Activated effector memory CD4-positive, alpha-beta T cell treated with anti-CD3 and anti-CD28 coated beads, Interleukin-2, amount 50 U/mL, for 16 hours (primary cell): ENCODE results near the gene COX7B2.

Source experiments
- DNase-seq: peaks from one replicate; pipeline ENCODE4 v3.0.0-alpha.2; 2020

The COX7B2 gene

GRCh38 chr4:46909078-46909477, at the start of gene COX7B2:
COX7B2 (minus strand) TSS chr4:46909245; CDS start chr4:46735192, 174,053 bp downstream.
- DNase-seq, result no peak

- DNase-seq, result no peak
Measured at GRCh38 chr4:46956451-46956850, 47.4 kb upstream of the COX7B2 start.

- no peak for DNase-seq
Measured at GRCh38 chr4:46955601-46956000, 46.6 kb upstream of the COX7B2 start.

- DNase-seq, result no peak
Measured at GRCh38 chr4:46954643-46955042, 45.6 kb upstream of the COX7B2 start.

GRCh38 chr4:46953564-46953963, 44.5 kb upstream of the COX7B2 start:
- no peak for DNase-seq

- DNase-seq, result no peak
Measured at GRCh38 chr4:46952451-46952850, 43.4 kb upstream of the COX7B2 start.

- no peak for DNase-seq
Measured at GRCh38 chr4:46950826-46951225, 41.8 kb upstream of the COX7B2 start.

GRCh38 chr4:46949822-46950221, 40.8 kb upstream of the COX7B2 start:
- no peak for DNase-seq

GRCh38 chr4:46947541-46947940, 38.5 kb upstream of the COX7B2 start:
- no peak for DNase-seq

GRCh38 chr4:46946919-46947536, 38.0 kb upstream of the COX7B2 start:
- no peak for DNase-seq

GRCh38 chr4:46945062-46945461, 36.0 kb upstream of the COX7B2 start:
- no peak for DNase-seq

- DNase-seq, result no peak
Measured at GRCh38 chr4:46944345-46944744, 35.3 kb upstream of the COX7B2 start.

- DNase-seq, result no peak
Measured at GRCh38 chr4:46937493-46937892, 28.4 kb upstream of the COX7B2 start.

GRCh38 chr4:46934726-46935125, 25.7 kb upstream of the COX7B2 start:
- DNase-seq, result no peak

GRCh38 chr4:46933686-46934085, 24.6 kb upstream of the COX7B2 start:
- no peak for DNase-seq

- no peak for DNase-seq
Measured at GRCh38 chr4:46931981-46932380, 22.9 kb upstream of the COX7B2 start.

- no peak for DNase-seq
Measured at GRCh38 chr4:46930891-46931290, 21.8 kb upstream of the COX7B2 start.

- no peak for DNase-seq
Measured at GRCh38 chr4:46927201-46927600, 18.2 kb upstream of the COX7B2 start.

- DNase-seq, result no peak
Measured at GRCh38 chr4:46924789-46925529, 15.9 kb upstream of the COX7B2 start.

- DNase-seq, result no peak
Measured at GRCh38 chr4:46922205-46922604, 13.2 kb upstream of the COX7B2 start.

- DNase-seq, result no peak
Measured at GRCh38 chr4:46908148-46908547, 897 bp downstream of the COX7B2 start.

- DNase-seq, result no peak
Measured at GRCh38 chr4:46900082-46900481, 9.0 kb downstream of the COX7B2 start.

- DNase-seq, result no peak
Measured at GRCh38 chr4:46894826-46895225, 14.2 kb downstream of the COX7B2 start.

- DNase-seq, result no peak
Measured at GRCh38 chr4:46890056-46890455, 19.0 kb downstream of the COX7B2 start.

- DNase-seq, result no peak
Measured at GRCh38 chr4:46889410-46889809, 19.6 kb downstream of the COX7B2 start.
